NCI-H1048 (cell line): ENCODE data around the gene GNAI2.
"Not testable (repeated sequence)": the region's sequence is repeated elsewhere in the genome, so short reads cannot be mapped to it uniquely, and the experiment has no call there.

ENCODE experiments used
- DNase-seq: peaks from one replicate; lab custom pipeline; 2025; lab: John Stamatoyannopoulos, UW

GNAI2 gene

GRCh38 chr3:50204804-50205412, 31.1 kb upstream of the GNAI2 start, which contains the start of gene SLC38A3:
Gene SLC38A3, plus strand, starts transcription at chr3:50205271. Its CDS starts 8,929 bp downstream, at chr3:50214200.
- no peak for DNase-seq

DNA sequence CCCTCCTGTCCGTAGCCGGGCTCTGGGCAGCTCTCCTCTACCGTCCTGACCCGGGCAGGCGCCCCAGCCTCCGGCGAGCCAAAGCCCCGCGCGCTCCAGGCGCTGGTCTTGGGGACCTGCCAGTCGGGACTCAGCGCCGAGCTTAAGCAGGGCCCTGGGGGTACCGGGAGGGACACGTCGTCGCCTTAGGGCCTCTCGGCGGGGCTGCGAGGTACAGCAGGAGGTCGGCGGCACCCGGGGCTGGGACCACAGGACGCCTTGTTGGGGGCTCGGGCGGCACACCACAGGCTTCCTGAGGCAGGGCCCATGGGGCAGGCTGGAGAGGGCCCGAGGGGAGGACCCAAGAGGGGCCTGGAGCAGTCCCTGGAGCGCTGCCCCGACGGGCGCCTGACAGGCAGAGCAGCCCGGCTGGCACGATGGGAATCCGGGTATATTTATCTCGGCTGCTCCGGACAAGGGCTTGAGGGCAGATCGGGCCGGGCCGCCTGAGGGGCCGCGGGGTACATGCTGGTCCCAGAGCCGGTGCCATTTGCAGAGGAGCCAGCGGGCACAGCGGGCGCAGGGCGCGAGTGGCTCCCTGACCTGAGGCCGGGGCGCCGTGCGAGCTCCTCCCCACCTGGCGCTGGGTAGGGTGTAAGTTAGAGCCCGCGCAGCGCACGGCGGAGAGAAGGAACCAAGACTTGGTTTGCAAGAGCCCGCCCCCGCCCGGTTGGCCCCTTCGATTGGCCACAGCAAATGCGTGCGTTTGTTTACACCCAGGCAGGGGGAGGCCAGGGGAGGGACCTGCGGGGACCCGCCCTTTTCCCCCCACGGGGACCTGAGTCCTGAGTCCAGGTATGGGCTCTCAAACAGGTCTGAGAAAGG, 30.4 kb upstream of the GNAI2 start:
- DNase-seq = peak; percentile 28

DNA sequence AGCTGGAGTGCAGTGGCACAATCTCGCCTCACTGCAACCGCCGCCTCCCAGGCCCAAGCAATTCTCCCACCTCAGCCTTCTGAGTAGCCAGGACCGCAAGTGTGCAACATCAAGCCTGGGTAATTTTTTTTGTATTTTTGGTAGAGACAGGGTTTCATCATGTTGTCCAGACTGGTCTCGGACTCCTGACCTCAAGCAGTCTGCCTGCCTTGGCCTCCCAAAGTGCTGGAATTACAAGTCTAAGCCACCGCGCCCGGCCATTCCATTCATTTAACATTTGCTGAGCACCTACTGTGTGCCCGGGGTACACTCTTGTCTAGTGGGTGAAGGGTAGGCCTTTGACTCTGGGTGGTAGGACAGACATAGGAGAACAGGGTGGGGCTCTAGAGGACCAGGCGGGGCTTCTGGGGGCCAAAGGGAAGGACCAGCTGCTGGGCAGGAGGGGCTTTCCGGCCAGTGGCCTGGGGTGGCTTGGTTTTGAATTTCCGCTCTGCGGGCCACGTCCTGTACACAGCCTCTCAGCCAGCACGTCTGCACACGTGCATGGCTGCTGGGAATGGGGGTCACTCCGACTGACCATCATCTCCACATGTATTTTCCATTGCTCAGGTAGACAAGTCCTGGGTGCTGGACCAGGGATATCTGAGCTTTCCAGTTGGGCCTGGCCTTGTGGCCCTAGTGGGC, 28.5 kb upstream of the GNAI2 start:
- no peak for DNase-seq

DNA sequence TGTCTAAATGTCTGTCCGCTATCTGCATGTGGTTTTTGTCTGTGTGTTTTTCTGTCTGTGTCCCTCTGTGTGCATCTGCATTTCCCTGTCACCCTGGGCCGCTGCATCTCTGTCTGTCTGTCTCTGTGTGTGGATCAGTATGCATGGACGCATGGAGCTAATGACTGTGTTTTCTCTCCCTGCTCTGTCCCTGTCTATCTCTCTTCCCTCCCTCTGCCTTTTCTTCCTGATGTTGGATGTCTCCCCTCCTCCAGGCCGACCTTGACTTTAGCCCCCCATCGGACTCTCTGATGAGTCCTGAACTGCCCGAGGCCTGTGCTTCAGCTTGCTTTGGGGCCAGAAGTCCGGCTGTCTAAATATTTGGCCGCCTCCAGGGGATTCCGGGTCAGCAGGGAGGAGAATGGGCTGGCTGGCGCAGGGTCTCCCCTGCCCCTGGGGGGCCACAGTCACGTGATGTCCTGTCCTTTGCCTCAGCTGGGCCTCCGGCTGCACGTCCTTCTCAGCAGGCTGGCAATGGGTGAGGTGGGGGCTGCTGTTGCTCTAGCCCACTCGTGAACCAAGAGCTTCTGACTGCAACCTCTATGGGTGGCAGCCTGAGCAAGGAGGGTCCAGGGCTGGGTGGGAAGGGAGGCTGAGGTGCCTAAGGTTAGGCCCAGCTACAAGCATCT, 27.2 kb upstream of the GNAI2 start:
- DNase-seq = no peak

GRCh38 chr3:50210176-50210509, 25.9 kb upstream of the GNAI2 start:
- no peak for DNase-seq

DNA sequence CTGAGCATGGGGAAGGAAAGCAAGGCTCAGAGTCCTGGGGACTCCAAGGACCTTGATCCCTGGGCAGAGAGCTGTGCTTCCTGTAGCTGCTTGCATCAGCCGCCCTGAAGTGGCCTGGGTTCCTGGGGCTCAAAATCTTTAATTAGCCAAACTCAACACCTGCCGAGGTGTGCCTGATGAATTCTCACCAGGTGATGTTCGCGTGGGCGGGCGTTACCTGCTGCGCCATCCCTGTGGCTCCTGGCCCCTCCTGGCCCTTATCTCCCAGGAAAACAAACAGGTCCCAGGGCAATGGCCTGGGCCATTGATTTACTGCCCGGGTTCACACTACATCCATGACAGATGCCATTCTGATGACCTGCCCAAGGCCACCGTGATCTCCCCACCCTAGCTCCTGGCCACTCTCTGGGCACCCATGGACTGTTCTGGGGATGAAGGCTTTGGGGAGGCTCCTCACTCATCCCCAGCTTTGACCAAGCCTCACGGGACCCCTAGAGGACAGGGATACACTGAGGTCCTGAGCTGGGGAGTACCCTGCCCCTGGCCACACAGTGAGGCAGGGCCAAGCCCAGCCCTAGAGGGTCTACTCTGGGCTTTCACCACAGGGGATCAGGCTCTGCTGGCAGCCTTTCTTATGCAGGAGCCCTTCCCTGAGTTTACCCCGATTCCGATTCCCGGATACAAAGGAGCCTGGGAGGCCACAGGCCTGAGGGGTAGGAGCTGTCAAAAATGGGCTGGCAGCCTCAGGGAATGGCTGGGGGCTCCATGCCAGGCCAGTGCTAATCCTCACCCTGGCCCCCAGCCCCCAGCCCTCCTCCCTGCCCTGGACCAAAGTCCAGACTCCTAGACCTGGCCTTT, 25.3 kb upstream of the GNAI2 start:
- DNase-seq = no peak

DNA sequence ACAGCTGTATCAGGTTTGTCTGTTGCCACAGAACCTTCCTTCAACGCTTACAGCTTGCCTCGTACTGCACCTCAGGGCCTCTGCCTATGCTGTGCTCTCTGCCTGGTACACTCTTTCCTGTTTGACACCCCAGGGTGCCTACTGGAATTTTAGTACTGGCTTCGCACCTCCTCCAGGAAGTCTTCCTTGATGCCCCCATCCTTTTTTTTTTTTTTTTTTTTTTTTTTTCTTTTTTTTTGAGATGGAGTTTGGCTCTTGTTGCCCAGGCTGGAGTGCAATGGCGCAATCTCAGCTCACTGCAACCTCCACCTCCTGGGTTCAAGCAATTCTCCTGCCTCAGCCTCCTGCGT, 24.7 kb upstream of the GNAI2 start:
- DNase-seq = not testable (repeated sequence)

DNA sequence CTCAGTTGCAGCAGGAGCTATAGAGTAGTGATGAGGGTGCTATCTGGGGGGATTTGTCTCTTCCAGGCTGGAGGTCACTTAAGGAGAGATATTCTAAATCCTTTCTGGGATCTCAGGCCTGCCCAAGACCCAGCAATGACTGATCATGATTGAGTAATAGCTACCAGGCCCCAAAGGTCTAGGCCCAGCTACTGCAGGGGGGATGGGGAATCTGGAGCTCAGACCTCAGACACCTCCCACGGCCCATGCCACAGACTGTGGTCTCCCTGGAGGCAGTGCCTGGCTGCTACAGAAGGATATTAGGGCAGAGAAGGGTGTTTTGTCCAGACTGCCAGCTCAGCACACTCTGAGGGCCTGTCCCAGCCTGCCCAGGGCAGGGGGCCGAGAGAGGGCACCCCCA, 24.1 kb upstream of the GNAI2 start:
- DNase-seq = no peak

DNA sequence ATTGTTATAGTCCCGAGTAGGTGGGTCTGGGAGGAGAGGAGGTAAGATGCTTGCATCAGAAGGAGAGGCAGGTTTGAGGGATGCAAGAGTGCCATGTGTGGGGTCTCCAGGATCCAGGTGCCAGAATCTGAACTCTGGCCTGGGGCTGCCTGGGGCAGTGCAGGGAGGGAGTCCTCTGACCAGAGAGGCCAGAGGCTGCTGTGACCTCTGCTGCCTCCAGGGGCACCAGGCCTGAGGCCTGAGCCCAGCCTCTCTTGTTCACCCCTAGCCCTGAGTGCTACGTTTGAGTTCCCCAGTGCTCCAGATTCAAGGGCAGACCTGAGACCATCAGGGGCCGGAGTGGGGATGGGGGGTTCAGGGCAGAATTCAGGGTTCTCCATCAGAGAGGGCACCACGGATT, 23.5 kb upstream of the GNAI2 start:
- DNase-seq = no peak

DNA sequence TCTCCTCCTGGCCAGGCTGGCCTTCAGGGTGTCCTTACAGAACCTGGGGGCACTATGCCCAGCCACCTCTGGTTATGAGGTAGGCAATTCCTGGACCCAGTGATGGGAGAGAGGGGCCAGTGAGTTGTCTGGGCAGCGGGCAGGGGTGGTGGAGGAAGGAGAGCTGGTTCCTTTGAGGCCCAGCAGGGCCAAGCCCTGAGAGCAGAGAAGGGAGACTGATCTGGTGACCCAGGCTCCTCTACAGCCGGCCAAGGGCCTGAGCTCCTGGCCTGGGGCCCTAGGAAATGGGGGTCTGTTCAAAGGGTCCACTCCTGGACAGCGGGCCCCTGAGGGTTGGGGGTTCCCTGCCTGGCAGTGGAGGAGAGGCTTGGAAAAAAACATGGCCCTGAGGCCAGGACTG, 23.0 kb upstream of the GNAI2 start:
- no peak for DNase-seq

- no peak for DNase-seq
Measured at GRCh38 chr3:50213373-50213772, 22.6 kb upstream of the GNAI2 start.

DNA sequence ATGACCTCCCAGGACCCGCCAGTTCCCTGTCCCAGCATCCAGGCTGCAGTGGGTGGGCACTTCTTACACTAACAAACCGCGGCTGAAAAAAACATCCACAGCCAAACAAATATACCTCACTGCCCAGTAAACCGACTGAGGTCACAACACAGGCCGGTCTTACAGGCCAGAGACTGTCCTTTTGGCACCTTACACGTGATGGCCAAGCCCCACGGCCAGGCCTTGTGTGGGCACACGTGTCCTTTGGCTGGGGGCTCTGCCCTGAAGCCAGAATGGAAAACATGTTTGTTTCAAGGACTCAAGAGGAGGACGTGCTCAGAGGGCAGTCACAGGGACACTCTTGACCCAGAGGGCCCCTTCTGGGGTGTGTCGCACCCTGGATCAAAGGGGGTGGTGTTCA, 21.2 kb upstream of the GNAI2 start:
- no peak for DNase-seq

DNA sequence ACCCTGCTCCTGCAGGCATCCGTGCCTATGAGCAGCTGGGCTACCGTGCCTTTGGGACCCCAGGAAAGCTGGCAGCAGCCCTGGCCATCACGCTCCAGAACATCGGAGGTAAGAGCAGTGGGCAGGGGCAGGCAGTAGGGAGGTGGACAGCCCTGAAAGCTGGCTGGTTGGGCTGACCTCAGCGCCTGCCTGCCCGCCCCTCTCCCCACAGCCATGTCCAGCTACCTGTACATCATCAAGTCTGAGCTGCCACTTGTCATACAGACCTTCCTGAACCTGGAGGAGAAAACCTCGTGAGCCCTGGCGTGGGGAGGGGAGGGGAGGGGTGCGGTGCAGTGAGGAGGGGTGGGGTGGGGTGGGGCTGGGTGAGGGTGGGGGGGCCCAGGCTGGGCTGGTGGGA, 20.5 kb upstream of the GNAI2 start:
- no peak for DNase-seq

DNA sequence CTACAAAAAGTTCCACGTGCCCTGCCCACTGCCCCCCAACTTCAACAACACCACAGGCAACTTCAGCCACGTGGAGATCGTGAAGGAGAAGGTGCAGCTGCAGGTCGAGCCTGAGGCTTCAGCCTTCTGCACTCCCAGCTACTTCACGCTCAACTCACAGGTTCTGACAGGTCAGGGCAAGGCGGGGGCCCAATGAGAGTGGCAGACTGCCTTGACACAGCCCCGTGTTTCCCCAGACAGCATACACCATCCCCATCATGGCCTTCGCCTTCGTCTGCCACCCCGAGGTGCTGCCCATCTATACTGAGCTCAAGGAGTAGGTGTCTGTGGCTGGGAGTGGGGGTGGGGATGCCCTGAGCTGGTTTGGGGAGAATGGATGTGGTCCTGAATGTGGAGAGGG, 18.3 kb upstream of the GNAI2 start:
- no peak for DNase-seq

DNA sequence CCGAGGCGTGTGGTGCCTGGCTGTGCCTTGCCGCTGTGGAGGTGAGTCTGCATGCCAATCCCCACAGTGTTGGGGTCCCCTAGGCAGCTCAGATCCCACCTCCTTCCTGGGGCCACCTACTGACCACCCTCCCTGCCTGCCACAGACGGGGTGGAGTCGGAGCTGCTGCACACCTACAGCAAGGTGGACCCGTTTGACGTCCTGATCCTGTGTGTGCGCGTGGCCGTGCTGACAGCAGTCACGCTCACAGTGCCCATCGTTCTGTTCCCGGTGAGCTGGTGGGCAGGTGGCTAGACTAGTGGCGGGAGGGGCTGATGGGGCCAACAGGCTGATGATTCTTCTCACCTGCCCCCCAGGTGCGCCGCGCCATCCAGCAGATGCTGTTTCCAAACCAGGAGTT, 17.6 kb upstream of the GNAI2 start:
- no peak for DNase-seq

- no peak for DNase-seq
Measured at GRCh38 chr3:50219285-50219684, 16.7 kb upstream of the GNAI2 start.

DNA sequence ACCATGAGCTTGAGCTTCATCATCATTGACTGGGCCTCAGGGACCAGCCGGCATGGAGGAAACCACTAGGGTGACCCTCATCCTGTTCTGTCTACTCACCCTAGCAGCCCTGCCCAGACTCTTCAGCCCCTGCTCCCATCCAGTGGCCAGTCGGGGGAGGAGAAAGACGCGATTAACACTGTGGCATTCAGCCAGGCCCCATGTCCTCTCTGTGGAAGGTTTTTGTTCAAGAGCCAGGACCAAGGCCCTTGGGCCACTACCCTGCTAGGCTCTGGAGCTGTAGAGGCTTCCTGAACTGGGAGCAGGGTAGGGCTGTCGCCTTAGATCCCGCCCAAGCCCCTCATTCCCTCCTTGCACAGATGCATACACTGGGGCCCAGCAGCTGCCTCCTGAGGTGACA, 15.9 kb upstream of the GNAI2 start:
- no peak for DNase-seq

- DNase-seq = no peak
Measured at GRCh38 chr3:50221051-50221410, 15.0 kb upstream of the GNAI2 start.

DNA sequence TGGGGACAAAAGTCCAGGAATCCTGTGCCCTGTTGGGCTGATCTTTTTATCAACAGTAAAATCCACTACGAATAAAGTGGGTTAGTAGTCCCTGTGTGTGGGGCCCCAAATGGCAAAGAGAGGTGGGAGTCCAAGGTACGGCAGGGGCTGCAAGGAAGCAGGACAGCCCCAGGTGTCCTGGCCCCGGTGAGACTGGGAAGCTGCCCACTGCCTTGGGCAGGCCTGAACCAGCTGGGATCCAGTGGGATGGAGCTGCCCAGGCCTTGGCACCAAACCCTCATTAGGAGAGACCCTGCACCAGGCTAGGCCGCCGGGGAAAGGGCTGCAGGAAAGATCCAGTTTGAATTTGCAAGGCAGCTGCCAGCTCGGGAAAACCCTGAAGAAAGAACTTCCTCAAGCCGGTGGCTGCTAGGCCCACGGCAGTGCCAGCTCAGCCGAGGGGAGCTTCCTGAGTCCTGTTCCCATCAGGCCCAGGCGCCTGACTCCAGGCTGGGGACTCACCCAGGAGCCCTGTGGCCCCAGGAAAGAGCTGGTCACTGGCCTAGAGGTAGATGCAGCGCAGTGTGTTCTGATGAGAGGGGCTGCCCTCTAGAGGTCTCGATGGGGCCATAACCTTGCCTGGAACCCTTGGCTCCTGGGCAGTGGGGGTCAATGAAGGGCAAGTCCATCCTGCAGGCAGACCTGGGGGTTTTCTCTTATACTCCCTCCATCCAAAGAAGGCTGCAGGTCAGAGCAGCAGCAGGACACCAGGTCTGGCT, 14.4 kb upstream of the GNAI2 start:
- no peak for DNase-seq

GRCh38 chr3:50222169-50222528, 13.9 kb upstream of the GNAI2 start:
- DNase-seq = no peak

DNA sequence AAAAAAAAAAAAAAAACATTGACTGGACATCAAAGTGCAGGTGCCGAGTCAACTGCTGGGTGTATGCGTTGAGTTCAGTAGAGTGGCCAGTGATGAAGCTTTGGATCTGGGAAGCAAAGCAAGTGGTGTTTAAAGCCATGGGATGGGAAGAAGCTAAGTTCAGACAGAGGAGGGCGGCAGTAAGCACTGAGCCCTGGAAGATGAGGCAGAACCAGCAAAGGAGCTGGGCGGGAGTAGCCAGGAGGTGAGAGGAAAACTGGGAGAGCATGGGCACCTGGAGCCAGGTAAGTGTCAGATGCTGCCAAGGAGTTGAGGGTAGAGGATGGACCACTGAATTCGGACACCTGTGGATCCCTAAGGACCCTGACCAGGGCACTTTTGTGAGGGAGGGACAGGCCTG, 11.4 kb upstream of the GNAI2 start:
- no peak for DNase-seq
